B cell (primary cell): ENCODE data around the gene CTRB1. TPM values are rescaled to one million over a fixed set of nuclear protein-coding genes. Genes with fewer than 3 reads are reported as not detected.

Source experiments
- ATAC-seq: fragments of 200-7000 bp; cut with Tn5 transposase; one replicate; pipeline ENCODE4 v1.10.0; 2021; ENCODE audit warnings: low read depth, mild to moderate bottlenecking, moderate number of reproducible peaks, moderate library complexity
- CTCF ChIA-PET: fragments of 350-600 bp; sonication (Branson Sonifier 250); formaldehyde crosslinking; loops from one replicate; lab custom pipeline; 2021; ENCODE audit warnings: antibody characterized with exemption, inconsistent platforms; lab: Charles Lee
- POLR2A ChIA-PET: fragments of 350-600 bp; sonication (Branson Sonifier 250); formaldehyde crosslinking; loops from one replicate; lab custom pipeline; 2021; ENCODE audit warnings: antibody characterized with exemption; lab: Charles Lee
- DNase-seq: peaks from one replicate; pipeline ENCODE4 v3.0.0; 2013
- H2AFZ ChIP-seq: 2 replicates; pipeline ENCODE4 v1.6.1; 2012; ENCODE audit warnings: mild to moderate bottlenecking, low read depth, low read length; ENCODE audit not compliant: insufficient read depth, poor library complexity, severe bottlenecking
- H3K27ac ChIP-seq, 2 donors: 1 replicate in 1 of 2; 2 replicates in 1 of 2; pipeline ENCODE4 v1.5.1; 2012 to 2013; ENCODE audit warnings: low read length in 2 of 2, mild to moderate bottlenecking in 2 of 2, moderate library complexity in 1 of 2
- H3K27me3 ChIP-seq, 4 experiments: fragments of 200-600 bp in 1 of 4; sonication (generic) in 1 of 4; replicated peaks in 1 of 4; 1 replicate in 2 of 4; 2 replicates in 2 of 4; pipeline versions ENCODE4 v1.6.1 to v1.7.0; 2013 to 2016; ENCODE audit warnings: low read length in 3 of 4, mild to moderate bottlenecking in 2 of 4, mixed read lengths in 1 of 4, moderate library complexity in 1 of 4; ENCODE audit not compliant: insufficient read depth in 4 of 4, control insufficient read depth in 3 of 4; ENCODE audit errors: control extremely low read depth in 1 of 4
- H3K36me3 ChIP-seq, 2 experiments: replicated peaks in 1 of 2; 1 replicate in 1 of 2; 2 replicates in 1 of 2; pipeline versions ENCODE4 v1.6.1 to v1.7.1; 2013; ENCODE audit warnings: low read length in 1 of 2; ENCODE audit not compliant: insufficient read depth in 2 of 2, control insufficient read depth in 1 of 2; ENCODE audit errors: control extremely low read depth in 1 of 2, extremely low read depth in 1 of 2
- H3K4me1 ChIP-seq, 2 donors: fragments of 200-600 bp in 1 of 2; sonication (generic) in 1 of 2; 1 replicate in 1 of 2; 2 replicates in 1 of 2; pipeline versions ENCODE4 v1.5.1 to v1.6.1; 2013 to 2017; ENCODE audit warnings: low read length in 2 of 2; ENCODE audit not compliant: control insufficient read depth in 2 of 2, insufficient read depth in 2 of 2
- H3K4me2 ChIP-seq: replicated peaks from 2 replicates; pipeline ENCODE3; 2012; ENCODE audit warnings: mild to moderate bottlenecking, low read depth, low read length; ENCODE audit not compliant: poor library complexity, severe bottlenecking
- H3K4me3 ChIP-seq, 5 experiments: fragments of 200-600 bp in 1 of 5; sonication (generic) in 1 of 5; 1 replicate in 3 of 5; 2 replicates in 2 of 5; pipeline versions ENCODE4 v1.5.1 to v1.7.0; 2011 to 2016; ENCODE audit warnings: low read length in 4 of 5, mild to moderate bottlenecking in 4 of 5, low read depth in 2 of 5, control low read depth in 1 of 5, moderate library complexity in 1 of 5; ENCODE audit not compliant: insufficient read depth in 1 of 5; ENCODE audit errors: control extremely low read depth in 1 of 5, extremely low read depth in 1 of 5
- H3K79me2 ChIP-seq: fragments of 200-600 bp; sonication (generic); one replicate; pipeline ENCODE4 v1.6.0; 2016; ENCODE audit warnings: low read length; ENCODE audit not compliant: control insufficient read depth, insufficient read depth
- H3K9ac ChIP-seq: fragments of 200-600 bp; sonication (generic); 2 replicates; pipeline ENCODE4 v1.6.1; 2017; ENCODE audit warnings: mild to moderate bottlenecking, low read length, moderate library complexity
- H3K9me3 ChIP-seq, 3 donors: one replicate each; pipeline versions ENCODE4 v1.6.1 to v1.7.1; 2013; ENCODE audit warnings: low read length in 2 of 3; ENCODE audit not compliant: control insufficient read depth in 2 of 3, insufficient read depth in 1 of 3; ENCODE audit errors: control extremely low read depth in 1 of 3
- H4K20me1 ChIP-seq: 2 replicates; pipeline ENCODE4 v1.6.0; 2012; ENCODE audit warnings: mild to moderate bottlenecking, low read length; ENCODE audit not compliant: insufficient read depth, control insufficient read depth, poor library complexity, severe bottlenecking
- H3K27ac Mint-ChIP-seq: one replicate; pipeline ENCODE4 v1.8.0; 2021; ENCODE audit warnings: mixed read lengths
- H3K27me3 Mint-ChIP-seq: one replicate; pipeline ENCODE4 v1.8.0; 2021; ENCODE audit warnings: mixed read lengths
- H3K4me1 Mint-ChIP-seq: one replicate; pipeline ENCODE4 v1.8.0; 2021; ENCODE audit warnings: mixed read lengths
- H3K4me3 Mint-ChIP-seq: one replicate; pipeline ENCODE4 v1.8.0; 2021; ENCODE audit warnings: mixed read lengths
- H3K9me3 Mint-ChIP-seq: one replicate; pipeline ENCODE4 v1.8.0; 2022; ENCODE audit warnings: mixed read lengths; ENCODE audit not compliant: insufficient read depth
- EZH2 ChIP-seq: IDR thresholded peaks from 2 replicates; pipeline ENCODE4 v1.6.1; 2012; ENCODE audit warnings: borderline replicate concordance, low read depth, mild to moderate bottlenecking, moderate library complexity, low read length; ENCODE audit not compliant: insufficient read depth, poor library complexity, severe bottlenecking
- WGBS: methylation state at CpG from one replicate; pipeline ENCODE4 v1.1.5; 2013; ENCODE audit warnings: missing lambda C conversion rate; ENCODE audit not compliant: insufficient coverage; 5-methylcytosine and 5-hydroxymethylcytosine counted together
- intact Hi-C: fragments of 100-400 bp; cut with micrococcal nuclease; formaldehyde crosslinking; loops from one replicate; pipeline ENCODE4 v1.10.0; 2022
- polyA plus RNA-seq: library from polyadenylated mRNA; depleted of rRNA; stranded (reverse); fragments of >200 nt; gene quantifications from 2 replicates; pipeline ENCODE4 v1.2.3, GENCODE V29; 2012
- total RNA-seq, 2 donors: library from RNA; stranded (reverse); fragments of 120-200 nt in 1 of 2; gene quantifications; 1 replicate in 1 of 2; 2 replicates in 1 of 2; pipeline versions ENCODE4 v1.2.3 to v1.2.4, GENCODE V29; 2013 to 2022
- TF ChIP-seq, protein P1 (sequence below): fragments of 200-600 bp; IDR thresholded peaks from one replicate; pipeline ENCODE4 v1.8.0; 2022; ENCODE audit warnings: antibody characterized with exemption, mild to moderate bottlenecking

Gene CTRB1
- total and polyA plus RNA-seq, 2 donors (not counting 1 experiment from before 2014, with no cell fraction given): not detected

DNA sequence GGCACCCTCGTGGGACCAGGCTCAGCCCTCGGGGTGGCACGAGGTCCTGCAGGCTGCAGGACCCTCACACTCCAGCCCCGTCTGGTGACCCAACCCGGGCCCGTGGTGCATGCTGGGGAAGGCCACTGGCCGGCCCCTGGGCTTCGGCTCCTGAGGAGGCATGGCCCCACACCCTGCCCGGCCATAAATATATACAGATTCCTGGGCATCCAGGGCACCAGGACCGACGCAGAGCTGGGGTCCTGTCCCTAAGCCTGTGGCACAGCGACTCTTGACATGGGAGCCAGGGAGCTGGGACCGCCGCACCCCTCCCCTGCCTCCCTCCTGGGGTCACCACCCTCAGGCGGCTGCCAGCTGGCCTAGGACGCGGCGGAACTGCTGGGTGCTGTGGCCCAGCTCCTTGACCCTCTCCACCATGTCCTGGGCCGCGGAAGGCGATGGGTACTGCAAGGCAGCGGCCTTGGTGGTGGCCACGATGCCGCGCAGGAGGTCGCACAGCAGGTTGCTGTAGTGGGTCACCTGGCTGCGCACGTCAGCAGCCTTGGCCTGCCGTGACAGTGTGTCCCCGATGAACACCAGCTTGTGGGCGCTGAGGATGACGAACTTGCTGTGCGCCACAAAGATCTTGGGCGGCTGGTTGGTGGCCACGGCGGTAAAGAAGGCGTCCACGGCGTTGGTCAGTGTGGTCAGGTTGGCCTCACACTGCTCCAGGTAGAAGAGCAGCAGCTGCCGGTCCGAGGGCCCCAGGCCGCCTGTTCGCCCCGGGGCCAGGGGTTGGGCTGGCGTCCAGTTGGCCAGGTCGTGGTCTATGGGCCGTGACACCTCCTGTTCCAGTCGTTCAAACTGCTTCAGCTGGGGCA lies 10.6 kb downstream of the CTRB1 start:
- DNase-seq (no peak), ATAC-seq (no peak)
- Histone ChIP-seq H2AFZ (no peak overlapping the region), H3K79me2 (no peaks in the 10 kb centered on the region), H3K36me3 (no peaks in the 10 kb centered on the region), H3K4me3 (no peak overlapping the region), H3K9me3 (peaks cover 0 to 19% (median 0%) of the 10 kb centered on the region in 3 donors), H3K4me1 (peaks cover 0 to 7% of the 10 kb centered on the region in 2 donors), H3K27ac (no peak overlapping the region), H3K4me2 (no peak overlapping the region), H3K27me3 (peaks cover 0 to 68% (median 13%) of the 10 kb centered on the region in 4 experiments), H3K9ac (no peak overlapping the region), H4K20me1 (no peaks in the 10 kb centered on the region)
- Mint-ChIP-seq H3K27me3 (peaks cover 41% of the 10 kb centered on the region), H3K27ac (no peak overlapping the region), H3K4me1 (peaks cover 2% of the 10 kb centered on the region), H3K4me3 (no peak overlapping the region), H3K9me3 (no peaks in the 10 kb centered on the region)
- ChIA-PET CTCF (interaction anchor here (0.5 kb wide), 1 partner anchor 311 kb away, joined by 4 read pairs; no protein-coding TSS in a partner anchor), POLR2A (no interaction called here)
- TF ChIP-seq, protein P1, sequence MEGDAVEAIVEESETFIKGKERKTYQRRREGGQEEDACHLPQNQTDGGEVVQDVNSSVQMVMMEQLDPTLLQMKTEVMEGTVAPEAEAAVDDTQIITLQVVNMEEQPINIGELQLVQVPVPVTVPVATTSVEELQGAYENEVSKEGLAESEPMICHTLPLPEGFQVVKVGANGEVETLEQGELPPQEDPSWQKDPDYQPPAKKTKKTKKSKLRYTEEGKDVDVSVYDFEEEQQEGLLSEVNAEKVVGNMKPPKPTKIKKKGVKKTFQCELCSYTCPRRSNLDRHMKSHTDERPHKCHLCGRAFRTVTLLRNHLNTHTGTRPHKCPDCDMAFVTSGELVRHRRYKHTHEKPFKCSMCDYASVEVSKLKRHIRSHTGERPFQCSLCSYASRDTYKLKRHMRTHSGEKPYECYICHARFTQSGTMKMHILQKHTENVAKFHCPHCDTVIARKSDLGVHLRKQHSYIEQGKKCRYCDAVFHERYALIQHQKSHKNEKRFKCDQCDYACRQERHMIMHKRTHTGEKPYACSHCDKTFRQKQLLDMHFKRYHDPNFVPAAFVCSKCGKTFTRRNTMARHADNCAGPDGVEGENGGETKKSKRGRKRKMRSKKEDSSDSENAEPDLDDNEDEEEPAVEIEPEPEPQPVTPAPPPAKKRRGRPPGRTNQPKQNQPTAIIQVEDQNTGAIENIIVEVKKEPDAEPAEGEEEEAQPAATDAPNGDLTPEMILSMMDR: no peak
- no peak for TF ChIP-seq EZH2
- 98% methylated on average over 48 of the region's 48 CpGs for WGBS
- intact Hi-C loops: loop anchor here (5.0 kb wide), 1 partner anchor 32 kb away; no protein-coding TSS in a partner anchor
